Measurements from ENCODE around the gene GALNS.
"Not testable (repeated sequence)": the region's sequence is repeated elsewhere in the genome, so short reads cannot be mapped to it uniquely, and the experiment has no call there.

The GALNS gene

GRCh38 chr16:88799569-88800276 lies 57.0 kb downstream of the GALNS start:
- FAIRE-seq = no peak

- no peak for FAIRE-seq
Measured at GRCh38 chr16:88798772-88799455, 57.8 kb downstream of the GALNS start.

GRCh38 chr16:88798073-88798472 lies 58.7 kb downstream of the GALNS start:
- no peak for FAIRE-seq

GRCh38 chr16:88796278-88796677 lies 60.5 kb downstream of the GALNS start:
- FAIRE-seq = no peak

GRCh38 chr16:88793251-88793954 lies 63.3 kb downstream of the GALNS start:
- FAIRE-seq = no peak

GRCh38 chr16:88792668-88793250 lies 64.0 kb downstream of the GALNS start:
- no peak for FAIRE-seq

GRCh38 chr16:88792078-88792550 lies 64.6 kb downstream of the GALNS start:
- FAIRE-seq = no peak

- FAIRE-seq = no peak
Measured at GRCh38 chr16:88790312-88791211, 66.2 kb downstream of the GALNS start.

- no peak for FAIRE-seq
Measured at GRCh38 chr16:88789594-88789993, 67.2 kb downstream of the GALNS start.

- not testable (repeated sequence) for FAIRE-seq
Measured at GRCh38 chr16:88788749-88789148, 68.0 kb downstream of the GALNS start.

GRCh38 chr16:88787579-88788314 lies 69.0 kb downstream of the GALNS start:
- FAIRE-seq = no peak

- FAIRE-seq = no peak
Measured at GRCh38 chr16:88785106-88785924, 71.4 kb downstream of the GALNS start, which contains the start of gene PIEZO1. TSS of gene PIEZO1 (minus strand) at chr16:88785220. CDS start at chr16:88784964, 256 bp downstream.

GRCh38 chr16:88784856-88785105 lies 72.0 kb downstream of the GALNS start:
- no peak for FAIRE-seq

GRCh38 chr16:88784074-88784855 lies 72.5 kb downstream of the GALNS start:
- FAIRE-seq = no peak

GRCh38 chr16:88783391-88784073 lies 73.2 kb downstream of the GALNS start:
- FAIRE-seq = no peak

GRCh38 chr16:88782454-88783390 lies 74.0 kb downstream of the GALNS start:
- no peak for FAIRE-seq

- FAIRE-seq = no peak
Measured at GRCh38 chr16:88781140-88782077, 75.3 kb downstream of the GALNS start.

Measured in islet of Langerhans (tissue), 1 donor.